Measurements from ENCODE around the gene ARHGAP5.

DNA sequence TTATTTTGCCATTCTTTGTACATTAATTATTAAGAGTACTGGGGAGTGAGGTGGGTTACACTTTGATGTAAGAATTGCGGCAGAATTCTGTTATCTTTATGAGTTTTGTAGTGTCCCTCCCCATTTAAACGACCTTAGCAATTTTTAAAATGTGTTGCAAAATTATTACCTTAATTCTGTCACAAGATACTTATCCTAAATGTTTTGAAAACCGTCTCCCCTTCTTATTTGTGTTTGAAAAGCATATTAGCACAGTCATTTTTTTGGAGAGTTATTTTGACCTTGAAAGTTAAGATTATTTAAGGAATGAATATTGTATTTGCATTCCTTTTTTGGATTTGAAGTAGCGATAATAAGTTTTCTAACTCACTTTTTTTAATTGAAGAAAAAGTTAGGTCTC is 2.2 kb downstream of the ARHGAP5 start:
- TF ChIP-seq, protein P1, sequence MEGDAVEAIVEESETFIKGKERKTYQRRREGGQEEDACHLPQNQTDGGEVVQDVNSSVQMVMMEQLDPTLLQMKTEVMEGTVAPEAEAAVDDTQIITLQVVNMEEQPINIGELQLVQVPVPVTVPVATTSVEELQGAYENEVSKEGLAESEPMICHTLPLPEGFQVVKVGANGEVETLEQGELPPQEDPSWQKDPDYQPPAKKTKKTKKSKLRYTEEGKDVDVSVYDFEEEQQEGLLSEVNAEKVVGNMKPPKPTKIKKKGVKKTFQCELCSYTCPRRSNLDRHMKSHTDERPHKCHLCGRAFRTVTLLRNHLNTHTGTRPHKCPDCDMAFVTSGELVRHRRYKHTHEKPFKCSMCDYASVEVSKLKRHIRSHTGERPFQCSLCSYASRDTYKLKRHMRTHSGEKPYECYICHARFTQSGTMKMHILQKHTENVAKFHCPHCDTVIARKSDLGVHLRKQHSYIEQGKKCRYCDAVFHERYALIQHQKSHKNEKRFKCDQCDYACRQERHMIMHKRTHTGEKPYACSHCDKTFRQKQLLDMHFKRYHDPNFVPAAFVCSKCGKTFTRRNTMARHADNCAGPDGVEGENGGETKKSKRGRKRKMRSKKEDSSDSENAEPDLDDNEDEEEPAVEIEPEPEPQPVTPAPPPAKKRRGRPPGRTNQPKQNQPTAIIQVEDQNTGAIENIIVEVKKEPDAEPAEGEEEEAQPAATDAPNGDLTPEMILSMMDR (IDR thresholded peaks at IDR 0.05), result no peak
- TF ChIP-seq POLR2AphosphoS5 (IDR thresholded peaks at IDR 0.05; ENCODE audit: low read depth, low read length) (no peak), SIN3A (IDR thresholded peaks at IDR 0.05; ENCODE audit: borderline replicate concordance, insufficient read depth, low read depth, low read length) (no peak), TCF7L2 (IDR thresholded peaks at IDR 0.05; ENCODE audit: low read depth, low read length) (no peak)

Measured in Panc1 (cell line).